GM23248 (cell line): ENCODE data around the gene ZNF660. TPM values are rescaled to one million over a fixed set of nuclear protein-coding genes. Genes with fewer than 3 reads are reported as not detected.
A peak's percentile ranks its signal among the peaks of the same experiment; 100 is the strongest.
"Not testable (repeated sequence)": the region's sequence is repeated elsewhere in the genome, so short reads cannot be mapped to it uniquely, and the experiment has no call there.

Source experiments
- DNase-seq: peaks from one replicate; pipeline ENCODE4 v3.0.0-alpha.2; 2015
- H2AFZ ChIP-seq: fragments of 200-600 bp; sonication (generic); 2 replicates; pipeline ENCODE4 v1.6.1; 2016; ENCODE audit warnings: antibody characterized with exemption
- H3F3A ChIP-seq: fragments of 200-600 bp; sonication (generic); 2 replicates; pipeline ENCODE4 v1.6.1; 2016; ENCODE audit warnings: mild to moderate bottlenecking, antibody characterized with exemption, mixed run types; ENCODE audit not compliant: insufficient read depth
- H3K27ac ChIP-seq: fragments of 200-600 bp; sonication (generic); 2 replicates; pipeline ENCODE4 v1.5.1; 2016; ENCODE audit warnings: mild to moderate bottlenecking
- H3K27me3 ChIP-seq: fragments of 200-600 bp; sonication (generic); replicated peaks from 2 replicates; pipeline ENCODE4 v1.6.1; 2016; ENCODE audit warnings: mild to moderate bottlenecking; ENCODE audit not compliant: insufficient read depth
- H3K36me3 ChIP-seq: fragments of 200-600 bp; sonication (generic); 2 replicates; pipeline ENCODE4 v1.6.1; 2016; ENCODE audit warnings: low read depth, mild to moderate bottlenecking
- H3K4me1 ChIP-seq: fragments of 200-600 bp; sonication (generic); 2 replicates; pipeline ENCODE4 v1.6.1; 2016; ENCODE audit warnings: mild to moderate bottlenecking; ENCODE audit not compliant: insufficient read depth
- H3K4me2 ChIP-seq: fragments of 200-600 bp; sonication (generic); one replicate; pipeline ENCODE4 v1.6.1; 2016; ENCODE audit warnings: mild to moderate bottlenecking; ENCODE audit not compliant: unreplicated experiment
- H3K4me3 ChIP-seq: fragments of 200-600 bp; sonication (generic); 2 replicates; pipeline ENCODE4 v1.5.1; 2016; ENCODE audit warnings: mild to moderate bottlenecking
- H3K79me2 ChIP-seq: fragments of 200-600 bp; sonication (generic); 2 replicates; pipeline ENCODE4 v1.6.1; 2016; ENCODE audit warnings: mild to moderate bottlenecking; ENCODE audit not compliant: insufficient read depth
- H3K9ac ChIP-seq: fragments of 200-600 bp; sonication (generic); 2 replicates; pipeline ENCODE4 v1.6.1; 2016; ENCODE audit warnings: mild to moderate bottlenecking
- H3K9me2 ChIP-seq: fragments of 200-600 bp; sonication (generic); 2 replicates; pipeline ENCODE4 v1.6.1; 2016; ENCODE audit warnings: mixed run types, mild to moderate bottlenecking, moderate library complexity; ENCODE audit not compliant: insufficient read depth
- H3K9me3 ChIP-seq: fragments of 200-600 bp; sonication (generic); one replicate; pipeline ENCODE4 v1.6.1; 2017; ENCODE audit warnings: low read depth
- H4K20me1 ChIP-seq: fragments of 200-600 bp; sonication (generic); 2 replicates; pipeline ENCODE4 v1.6.0; 2016; ENCODE audit not compliant: insufficient read depth
- EZH2 ChIP-seq: fragments of 200-600 bp; sonication (generic); IDR thresholded peaks from 2 replicates; pipeline ENCODE4 v1.6.1; 2018; ENCODE audit warnings: antibody characterized with exemption, mild to moderate bottlenecking; ENCODE audit not compliant: insufficient read depth, poor library complexity, severe bottlenecking
- EZH2phosphoT487 ChIP-seq: fragments of 200-600 bp; sonication (generic); IDR thresholded peaks from 2 replicates; pipeline ENCODE4 v1.6.1; 2018; ENCODE audit warnings: antibody characterized with exemption, moderate library complexity, mild to moderate bottlenecking, low read depth; ENCODE audit not compliant: insufficient read depth
- WGBS, 2 experiments: methylation state at CpG; one replicate each; pipeline ENCODE4 v1.1.6; 2015 to 2017; ENCODE audit warnings: low lambda C conversion rate in 2 of 2, low coverage in 1 of 2; ENCODE audit errors: missing lambda C conversion rate in 2 of 2; 5-methylcytosine and 5-hydroxymethylcytosine counted together
- in situ Hi-C: fragments of 300-500 bp; cut with MboI; formaldehyde crosslinking; loops from 2 replicates; pipeline ENCODE4 v1.15.0; 2020
- polyA plus RNA-seq: library from polyadenylated mRNA; unstranded; fragments of >200 nt; fragmentation: Nextera tagmentation; extraction: Ambion mirVana; gene quantifications from 2 replicates; pipeline ENCODE4 v1.2.1, GENCODE V29; 2016
- total RNA-seq: library from RNA; depleted of rRNA; stranded (reverse); fragments of >200 nt; shearing (Covaris generic); gene quantifications from 2 replicates; pipeline ENCODE4 v1.2.3, GENCODE V29; 2014

The ZNF660 gene
- total and polyA plus RNA-seq, 2 experiments from 2014 or later, result 0.97 to 1.2 TPM

- TF ChIP-seq EZH2phosphoT487 (no peak), EZH2 (no peak)
Observed at GRCh38 chr3:44571024-44571423, 13.7 kb upstream of the ZNF660 start.

GRCh38 chr3:44576613-44577012 lies 8.2 kb upstream of the ZNF660 start:
- Histone ChIP-seq H3K4me1 (no peaks in the 10 kb centered on the region), H2AFZ (no peak overlapping the region), H3K36me3 (peaks cover 2% of the 10 kb centered on the region; the same call in 1 of the 2 replicates), H3K27me3 (no peaks in the 10 kb centered on the region), H3K79me2 (no peaks in the 10 kb centered on the region), H3K4me3 (no peak overlapping the region), H3K4me2 (no peak overlapping the region), H3K9me3 (no peaks in the 10 kb centered on the region), H3K9me2 (no peaks in the 10 kb centered on the region), H3F3A (no peaks in the 10 kb centered on the region), H4K20me1 (no peaks in the 10 kb centered on the region), H3K9ac (no peak overlapping the region), H3K27ac (no peak overlapping the region)
- no peak for DNase-seq
- TF ChIP-seq EZH2, result no peak
- in situ Hi-C loops, result no loop called here

More at GRCh38 chr3:44571024-44571423, 13.7 kb upstream of the ZNF660 start:
- Histone ChIP-seq H3K27me3 (no peaks in the 10 kb centered on the region), H3K4me2 (no peak overlapping the region), H4K20me1 (no peaks in the 10 kb centered on the region), H3K4me3 (no peak overlapping the region), H3K79me2 (no peaks in the 10 kb centered on the region), H3K4me1 (0 out of 2 replicates have a peak, but pooled peaks cover 5% of the 10 kb centered on the region), H2AFZ (no peak overlapping the region), H3K9ac (no peak overlapping the region), H3K27ac (no peak overlapping the region), H3K9me2 (no peaks in the 10 kb centered on the region; the same call in 1 of the 2 replicates), H3K9me3 (no peaks in the 10 kb centered on the region), H3K36me3 (peaks cover 32% of the 10 kb centered on the region), H3F3A (peaks cover 5% of the 10 kb centered on the region; the same call in 1 of the 2 replicates)
- in situ Hi-C loops, result no loop called here
- 89 to 94% methylated on average over 4 of the region's 4 CpGs for WGBS, 2 experiments
- no peak for DNase-seq

- H3K4me3 ChIP-seq, H4K20me1 ChIP-seq, H3K9me2 ChIP-seq, H2AFZ ChIP-seq, H3K9me3 ChIP-seq, H3F3A ChIP-seq, H3K36me3 ChIP-seq, DNase-seq, H3K27ac ChIP-seq, in situ Hi-C loops, H3K9ac ChIP-seq, H3K4me1 ChIP-seq, H3K27me3 ChIP-seq, H3K79me2 ChIP-seq, H3K4me2 ChIP-seq: not testable (repeated sequence)
- WGBS, 2 experiments, result 88 to 93% methylated on average over 9 to 11 of the region's 11 CpGs
Observed at GRCh38 chr3:44577354-44577952, 7.3 kb upstream of the ZNF660 start.

GRCh38 chr3:44578316-44578715 lies 6.4 kb upstream of the ZNF660 start:
- 89% methylated on average over 21 to 22 of the region's 22 CpGs for WGBS, 2 experiments
- H4K20me1 ChIP-seq, in situ Hi-C loops, H3K4me3 ChIP-seq, H3F3A ChIP-seq, H3K79me2 ChIP-seq, H3K9me2 ChIP-seq, H3K9me3 ChIP-seq, H3K27me3 ChIP-seq, H3K36me3 ChIP-seq, H2AFZ ChIP-seq, H3K4me2 ChIP-seq, DNase-seq, H3K9ac ChIP-seq, H3K4me1 ChIP-seq, H3K27ac ChIP-seq: not testable (repeated sequence)

GRCh38 chr3:44578924-44579515 lies 5.7 kb upstream of the ZNF660 start:
- H3K9ac ChIP-seq, in situ Hi-C loops, H3F3A ChIP-seq, H3K4me1 ChIP-seq, H2AFZ ChIP-seq, DNase-seq, H3K27ac ChIP-seq, H3K4me2 ChIP-seq, H3K36me3 ChIP-seq, H3K9me3 ChIP-seq, H3K27me3 ChIP-seq, H3K9me2 ChIP-seq, H3K79me2 ChIP-seq, H3K4me3 ChIP-seq, H4K20me1 ChIP-seq: not testable (repeated sequence)
- 93% methylated on average over 31 to 36 of the region's 37 CpGs for WGBS, 2 experiments

GRCh38 chr3:44579749-44580148 lies 5.0 kb upstream of the ZNF660 start:
- in situ Hi-C loops, H3K36me3 ChIP-seq, H3K4me3 ChIP-seq, H2AFZ ChIP-seq, H4K20me1 ChIP-seq, H3K9me3 ChIP-seq, H3K4me2 ChIP-seq, H3K9ac ChIP-seq, H3K27ac ChIP-seq, H3F3A ChIP-seq, H3K27me3 ChIP-seq, H3K9me2 ChIP-seq, H3K4me1 ChIP-seq, DNase-seq, H3K79me2 ChIP-seq: not testable (repeated sequence)
- WGBS, 2 experiments, result 91 to 92% methylated on average over 15 of the region's 15 CpGs

- H3K4me1 ChIP-seq, H4K20me1 ChIP-seq, H3K79me2 ChIP-seq, in situ Hi-C loops, H3K27ac ChIP-seq, H3K9me2 ChIP-seq, H3K9ac ChIP-seq, H3K36me3 ChIP-seq, H3F3A ChIP-seq, H3K9me3 ChIP-seq, H3K4me2 ChIP-seq, H2AFZ ChIP-seq, H3K4me3 ChIP-seq, H3K27me3 ChIP-seq: not testable (repeated sequence)
- peak; percentile 8 for DNase-seq
- 46 to 55% methylated on average over 28 to 58 of the region's 62 CpGs for WGBS, 2 experiments
Observed at GRCh38 chr3:44580971-44581370, 3.8 kb upstream of the ZNF660 start.
